K562 (cell line): Measurements from ENCODE around the gene FAM53B. TPM values are rescaled to one million over a fixed set of nuclear protein-coding genes. Genes with fewer than 3 reads are reported as not detected.

Experiments
- ATAC-seq: fragments of 200-7000 bp; cut with Tn5 transposase; 3 replicates; pipeline ENCODE4 v1.9.1; 2020; ENCODE audit warnings: moderate library complexity
- BruUV-seq: library from RNA; stranded (reverse); fragments of 400-500 nt; replicated peaks from 2 replicates; lab custom pipeline; 2021; lab: Mats Ljungman, UMichigan
- CTCF ChIA-PET: fragments of 300-600 bp; formaldehyde crosslinking; extraction: SDS; loops from one replicate; lab custom pipeline; 2021; ENCODE audit warnings: low intra/inter-chr PET ratio; lab: Yijun Ruan, JAX
- POLR2A ChIA-PET: fragments of 300-600, 350-650 bp; sonication (Branson Sonifier 250); formaldehyde crosslinking; extraction: SDS; loops from one replicate; lab custom pipeline; 2021; ENCODE audit warnings: antibody characterized with exemption, inconsistent platforms; lab: Yijun Ruan, JAX
- DNase-seq, 4 experiments: peaks; one replicate each; pipeline versions ENCODE4 v3.0.0 to v3.0.0-alpha.2; 2011 to 2018; ENCODE audit warnings: low spot score in 3 of 4, mixed read lengths in 3 of 4; ENCODE audit errors: extremely low read depth in 1 of 4
- FAIRE-seq: peaks from 2 replicates; lab custom pipeline; 2011; peaks lifted over from hg19 to GRCh38; lab: Jason Lieb, UNC
- H2AFZ ChIP-seq: 2 replicates; pipeline ENCODE4 v1.6.0; 2011; ENCODE audit warnings: low read depth, low read length, control low read depth, inconsistent platforms
- H3K27ac ChIP-seq: fragments of 200-600 bp; 3 replicates; pipeline ENCODE4 v1.8.0; 2011; ENCODE audit warnings: low read depth, mild to moderate bottlenecking, control low read depth, inconsistent platforms, low read length, moderate library complexity, mixed read lengths; ENCODE audit errors: extremely low read depth
- H3K27me3 ChIP-seq, 2 experiments: fragments of 300-600 bp in 1 of 2; 2 replicates in 1 of 2; 3 replicates in 1 of 2; pipeline versions ENCODE4 v1.6.0 to v1.8.0; 2011; ENCODE audit warnings: inconsistent platforms in 2 of 2, low read length in 2 of 2, mild to moderate bottlenecking in 1 of 2, mixed read lengths in 1 of 2, moderate library complexity in 1 of 2; ENCODE audit not compliant: control insufficient read depth in 2 of 2, insufficient read depth in 2 of 2
- H3K36me3 ChIP-seq: fragments of 300-600 bp; 3 replicates; pipeline ENCODE4 v1.8.0; 2011; ENCODE audit warnings: mild to moderate bottlenecking, low read length, inconsistent platforms; ENCODE audit not compliant: control insufficient read depth, insufficient read depth
- H3K4me1 ChIP-seq, 2 experiments: fragments of 200-600 bp in 1 of 2; replicated peaks in 1 of 2; 2 replicates in 1 of 2; 3 replicates in 1 of 2; pipeline versions ENCODE4 v1.5.1 to v1.8.0; 2011; ENCODE audit warnings: inconsistent platforms in 2 of 2, low read length in 2 of 2, mild to moderate bottlenecking in 1 of 2, mixed read lengths in 1 of 2, moderate library complexity in 1 of 2; ENCODE audit not compliant: control insufficient read depth in 2 of 2, insufficient read depth in 2 of 2
- H3K4me2 ChIP-seq: 2 replicates; pipeline ENCODE4 v1.6.1; 2011; ENCODE audit warnings: low read length, control low read depth, inconsistent platforms, mixed read lengths; ENCODE audit not compliant: insufficient read depth
- H3K4me3 ChIP-seq: fragments of 200-600 bp; sonication (generic), shearing (Covaris generic); 2 replicates; pipeline ENCODE4 v1.5.1; 2016; ENCODE audit warnings: control low read depth, inconsistent platforms
- H3K79me2 ChIP-seq: fragments of 200-600 bp; 3 replicates; pipeline ENCODE4 v1.8.0; 2011; ENCODE audit warnings: low read length, inconsistent platforms; ENCODE audit not compliant: control insufficient read depth, insufficient read depth
- H3K9ac ChIP-seq, 2 experiments: 2 replicates each; pipeline versions ENCODE4 v1.6.0 to v1.6.1; 2011; ENCODE audit warnings: low read depth in 2 of 2, low read length in 2 of 2, control low read depth in 1 of 2, inconsistent platforms in 1 of 2, mild to moderate bottlenecking in 1 of 2, mixed read lengths in 1 of 2; ENCODE audit not compliant: insufficient read depth in 1 of 2
- H3K9me1 ChIP-seq: one replicate; pipeline ENCODE4 v1.6.0; 2011; ENCODE audit warnings: inconsistent platforms, mild to moderate bottlenecking, low read length, moderate library complexity; ENCODE audit not compliant: control insufficient read depth, insufficient read depth
- H3K9me3 ChIP-seq: replicated peaks from 2 replicates; pipeline ENCODE4 v1.5.1; 2011; ENCODE audit warnings: low read depth, low read length, inconsistent platforms; ENCODE audit not compliant: control insufficient read depth, insufficient read depth
- H4K20me1 ChIP-seq: replicated peaks from 2 replicates; pipeline ENCODE4 v1.6.1; 2011; ENCODE audit warnings: low read length, inconsistent platforms, mixed read lengths; ENCODE audit not compliant: control insufficient read depth, insufficient read depth
- ELF4 ChIP-seq: fragments of 450-650 bp; formaldehyde crosslinking; IDR thresholded peaks from 2 replicates; pipeline ENCODE4 v1.4.0; 2022; ENCODE audit warnings: missing genetic modification characterization
- L3MBTL2 ChIP-seq: fragments of 450-650 bp; IDR thresholded peaks from 2 replicates; pipeline ENCODE4 v1.6.1; 2016; ENCODE audit warnings: mild to moderate bottlenecking, moderate library complexity
- PHB2 ChIP-seq: fragments of 450-650 bp; IDR thresholded peaks from 2 replicates; pipeline ENCODE4 v1.6.1; 2017; ENCODE audit warnings: low read depth
- PRPF4 ChIP-seq: fragments of 200-400 bp; formaldehyde crosslinking; IDR thresholded peaks from one replicate; pipeline ENCODE4 v1.6.1; 2017; ENCODE audit warnings: low read length, low read depth, mild to moderate bottlenecking; ENCODE audit not compliant: insufficient read depth, poor library complexity, severe bottlenecking
- RBM14 ChIP-seq: fragments of 200-400 bp; formaldehyde crosslinking; IDR thresholded peaks from 2 replicates; pipeline ENCODE4 v1.6.1; 2018; ENCODE audit warnings: low read depth, mild to moderate bottlenecking, low read length, moderate library complexity, borderline replicate concordance; ENCODE audit not compliant: insufficient read depth
- SIRT6 ChIP-seq: IDR thresholded peaks from one replicate; pipeline ENCODE4 v1.6.1; 2012; ENCODE audit warnings: low read depth, mild to moderate bottlenecking, control low read depth, inconsistent platforms, low read length, moderate library complexity
- ZBTB8A ChIP-seq: fragments of 450-650 bp; IDR thresholded peaks from 2 replicates; pipeline ENCODE4 v1.6.1; 2018; ENCODE audit warnings: mild to moderate bottlenecking, moderate library complexity; ENCODE audit not compliant: partially characterized antibody
- ZNF124 ChIP-seq: sonication (generic); formaldehyde crosslinking; IDR thresholded peaks from 2 replicates; pipeline ENCODE4 v1.8.1; 2022; ENCODE audit warnings: missing genetic modification reagents
- ZNF140 ChIP-seq: fragments of 250-450 bp; sonication (Bioruptor Pico); IDR thresholded peaks from 2 replicates; pipeline ENCODE4 v1.8.0; 2021; ENCODE audit warnings: moderate library complexity, mild to moderate bottlenecking, inconsistent platforms
- WGBS: fragments of 100-300 bp; shearing (Covaris generic); methylation state at CpG from one replicate; pipeline ENCODE4 v1.1.6; 2016; ENCODE audit warnings: low coverage, mixed read lengths; ENCODE audit not compliant: insufficient coverage; ENCODE audit errors: missing lambda C conversion rate; 5-methylcytosine and 5-hydroxymethylcytosine counted together
- in situ Hi-C: fragments of 300-500 bp; cut with MboI; formaldehyde crosslinking; loops from 4 replicates; pipeline ENCODE4 v1.15.0; 2018; ENCODE audit warnings: inconsistent platforms, mixed read lengths
- intact Hi-C: fragments of 100-400 bp; cut with micrococcal nuclease; formaldehyde crosslinking; loops from 2 replicates; pipeline ENCODE4 v1.14.2; 2022
- polyA plus RNA-seq, 8 experiments: library from polyadenylated mRNA; depleted of rRNA in 4 of 8; stranded (reverse) in 5 of 8; unstranded in 3 of 8; fragments of >200 nt; fragmentation: Nextera tagmentation in 2 of 8; fragmentation: Illumina TruSeq in 1 of 8; extraction: Ambion mirVana in 2 of 8; extraction: Trizol in 1 of 8; gene quantifications; 2 replicates each; pipeline versions ENCODE4 v1.2.1 to v1.2.3, GENCODE V29; 2011 to 2014; ENCODE audit warnings: inconsistent platforms in 1 of 8, missing spikeins in 1 of 8
- total RNA-seq, 7 experiments: library from RNA; depleted of rRNA in 6 of 7; stranded (reverse); fragments of >200 nt in 6 of 7; fragmentation: Illumina TruSeq in 2 of 7; extraction: Trizol in 2 of 7; gene quantifications; 2 replicates each; pipeline versions ENCODE4 v1.2.1 to v1.2.3, GENCODE V29; 2011 to 2021; ENCODE audit warnings: low replicate concordance in 1 of 7
- TF ChIP-seq, protein P1 (sequence below): fragments of 450-650 bp; formaldehyde crosslinking; IDR thresholded peaks from 2 replicates; pipeline ENCODE4 v1.4.0; 2022; ENCODE audit warnings: mild to moderate bottlenecking, moderate library complexity
- TF ChIP-seq, protein P2 (sequence below): fragments of 250-450 bp; sonication (Bioruptor Pico); IDR thresholded peaks from 2 replicates; pipeline ENCODE4 v1.5.1; 2021; ENCODE audit warnings: mild to moderate bottlenecking
- TF ChIP-seq, protein P3 (sequence below): sonication (generic); formaldehyde crosslinking; IDR thresholded peaks from 2 replicates; pipeline ENCODE4 v1.8.0; 2023; ENCODE audit warnings: missing genetic modification reagents, mild to moderate bottlenecking, borderline replicate concordance

Gene FAM53B
- total and polyA plus RNA-seq, 9 of the 15 experiments (the other 6 are each of a cell fraction or from before 2014, with no cell fraction given): 0.03 to 16.5 (median 5.0) TPM

DNA sequence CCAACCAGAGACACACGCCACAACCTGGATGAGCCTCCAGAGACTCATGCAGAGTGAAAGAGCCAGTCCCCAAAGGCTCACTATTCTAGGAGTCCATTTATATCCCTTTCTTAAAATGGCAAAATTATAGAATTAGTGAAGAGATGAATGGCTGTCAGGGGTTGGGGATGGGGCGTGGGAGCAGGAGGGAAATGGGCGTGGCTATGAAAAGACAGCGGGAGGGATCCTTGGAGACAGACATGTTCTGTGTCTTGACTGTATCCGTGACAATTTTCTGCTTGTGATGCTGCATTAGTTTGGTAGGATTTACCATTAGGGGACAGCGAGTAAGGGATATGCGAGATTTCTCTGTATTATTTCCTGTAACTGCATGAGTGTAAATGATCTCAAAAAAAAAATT lies 33.0 kb downstream of the FAM53B start:
- 79% methylated on average over 4 of the region's 7 CpGs for WGBS
- no peak overlapping the region for H3K4me2 ChIP-seq
- no peak for ATAC-seq

More for the DNA sequence above, 33.0 kb downstream of the FAM53B start:
- peaks cover 3% of the 10 kb centered on the region for H3K9me1 ChIP-seq
- no peaks in the 10 kb centered on the region for H3K9me3 ChIP-seq
- no peaks in the 10 kb centered on the region; the same call in 1 of the 2 replicates for H4K20me1 ChIP-seq
- no peaks in the 10 kb centered on the region for H3K27me3 ChIP-seq
- FAIRE-seq (no peak), DNase-seq (peak in 2 of 4 experiments; percentile 51 to 55)
- CTCF ChIA-PET: no interaction called here
- no peak overlapping the region for H2AFZ ChIP-seq
- no peak for TF ChIP-seq SIRT6
- TF ChIP-seq, protein P1, sequence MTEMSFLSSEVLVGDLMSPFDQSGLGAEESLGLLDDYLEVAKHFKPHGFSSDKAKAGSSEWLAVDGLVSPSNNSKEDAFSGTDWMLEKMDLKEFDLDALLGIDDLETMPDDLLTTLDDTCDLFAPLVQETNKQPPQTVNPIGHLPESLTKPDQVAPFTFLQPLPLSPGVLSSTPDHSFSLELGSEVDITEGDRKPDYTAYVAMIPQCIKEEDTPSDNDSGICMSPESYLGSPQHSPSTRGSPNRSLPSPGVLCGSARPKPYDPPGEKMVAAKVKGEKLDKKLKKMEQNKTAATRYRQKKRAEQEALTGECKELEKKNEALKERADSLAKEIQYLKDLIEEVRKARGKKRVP: no peak
- no peak for TF ChIP-seq RBM14
- TF ChIP-seq, protein P2, sequence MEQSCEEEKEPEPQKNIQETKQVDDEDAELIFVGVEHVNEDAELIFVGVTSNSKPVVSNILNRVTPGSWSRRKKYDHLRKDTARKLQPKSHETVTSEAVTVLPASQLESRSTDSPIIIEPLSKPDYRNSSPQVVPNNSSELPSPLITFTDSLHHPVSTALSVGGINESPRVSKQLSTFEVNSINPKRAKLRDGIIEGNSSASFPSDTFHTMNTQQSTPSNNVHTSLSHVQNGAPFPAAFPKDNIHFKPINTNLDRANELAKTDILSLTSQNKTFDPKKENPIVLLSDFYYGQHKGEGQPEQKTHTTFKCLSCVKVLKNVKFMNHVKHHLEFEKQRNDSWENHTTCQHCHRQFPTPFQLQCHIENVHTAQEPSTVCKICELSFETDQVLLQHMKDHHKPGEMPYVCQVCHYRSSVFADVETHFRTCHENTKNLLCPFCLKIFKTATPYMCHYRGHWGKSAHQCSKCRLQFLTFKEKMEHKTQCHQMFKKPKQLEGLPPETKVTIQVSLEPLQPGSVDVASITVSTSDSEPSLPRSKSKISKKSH (CRISPR knock-in tag): no peak
- no peak for TF ChIP-seq L3MBTL2
- TF ChIP-seq PRPF4: no peak
- TF ChIP-seq ZNF124: no peak
- TF ChIP-seq, protein P3, sequence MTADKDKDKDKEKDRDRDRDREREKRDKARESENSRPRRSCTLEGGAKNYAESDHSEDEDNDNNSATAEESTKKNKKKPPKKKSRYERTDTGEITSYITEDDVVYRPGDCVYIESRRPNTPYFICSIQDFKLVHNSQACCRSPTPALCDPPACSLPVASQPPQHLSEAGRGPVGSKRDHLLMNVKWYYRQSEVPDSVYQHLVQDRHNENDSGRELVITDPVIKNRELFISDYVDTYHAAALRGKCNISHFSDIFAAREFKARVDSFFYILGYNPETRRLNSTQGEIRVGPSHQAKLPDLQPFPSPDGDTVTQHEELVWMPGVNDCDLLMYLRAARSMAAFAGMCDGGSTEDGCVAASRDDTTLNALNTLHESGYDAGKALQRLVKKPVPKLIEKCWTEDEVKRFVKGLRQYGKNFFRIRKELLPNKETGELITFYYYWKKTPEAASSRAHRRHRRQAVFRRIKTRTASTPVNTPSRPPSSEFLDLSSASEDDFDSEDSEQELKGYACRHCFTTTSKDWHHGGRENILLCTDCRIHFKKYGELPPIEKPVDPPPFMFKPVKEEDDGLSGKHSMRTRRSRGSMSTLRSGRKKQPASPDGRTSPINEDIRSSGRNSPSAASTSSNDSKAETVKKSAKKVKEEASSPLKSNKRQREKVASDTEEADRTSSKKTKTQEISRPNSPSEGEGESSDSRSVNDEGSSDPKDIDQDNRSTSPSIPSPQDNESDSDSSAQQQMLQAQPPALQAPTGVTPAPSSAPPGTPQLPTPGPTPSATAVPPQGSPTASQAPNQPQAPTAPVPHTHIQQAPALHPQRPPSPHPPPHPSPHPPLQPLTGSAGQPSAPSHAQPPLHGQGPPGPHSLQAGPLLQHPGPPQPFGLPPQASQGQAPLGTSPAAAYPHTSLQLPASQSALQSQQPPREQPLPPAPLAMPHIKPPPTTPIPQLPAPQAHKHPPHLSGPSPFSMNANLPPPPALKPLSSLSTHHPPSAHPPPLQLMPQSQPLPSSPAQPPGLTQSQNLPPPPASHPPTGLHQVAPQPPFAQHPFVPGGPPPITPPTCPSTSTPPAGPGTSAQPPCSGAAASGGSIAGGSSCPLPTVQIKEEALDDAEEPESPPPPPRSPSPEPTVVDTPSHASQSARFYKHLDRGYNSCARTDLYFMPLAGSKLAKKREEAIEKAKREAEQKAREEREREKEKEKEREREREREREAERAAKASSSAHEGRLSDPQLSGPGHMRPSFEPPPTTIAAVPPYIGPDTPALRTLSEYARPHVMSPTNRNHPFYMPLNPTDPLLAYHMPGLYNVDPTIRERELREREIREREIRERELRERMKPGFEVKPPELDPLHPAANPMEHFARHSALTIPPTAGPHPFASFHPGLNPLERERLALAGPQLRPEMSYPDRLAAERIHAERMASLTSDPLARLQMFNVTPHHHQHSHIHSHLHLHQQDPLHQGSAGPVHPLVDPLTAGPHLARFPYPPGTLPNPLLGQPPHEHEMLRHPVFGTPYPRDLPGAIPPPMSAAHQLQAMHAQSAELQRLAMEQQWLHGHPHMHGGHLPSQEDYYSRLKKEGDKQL: no peak
- no peak for TF ChIP-seq ZBTB8A
- no peak for TF ChIP-seq PHB2
- TF ChIP-seq ELF4: no peak
- no peak for TF ChIP-seq ZNF140 (CRISPR knock-in tag)
- no peak overlapping the region for H3K4me3 ChIP-seq
- H3K27ac ChIP-seq: no peak overlapping the region
- in situ Hi-C loops: no loop called here
- H3K4me1 ChIP-seq: peaks cover 7 to 20% of the 10 kb centered on the region in 2 experiments; a peak in 4 of 5 replicates
- peaks cover 13% of the 10 kb centered on the region; the same call in 1 of the 3 replicates for H3K36me3 ChIP-seq
- no TSS peak for BruUV-seq
- intact Hi-C loops: no loop called here
- no peak overlapping the region for H3K9ac ChIP-seq
- H3K79me2 ChIP-seq: peaks cover 35% of the 10 kb centered on the region
- POLR2A ChIA-PET: interaction anchor here (0.8 kb wide), 1 partner anchor 10 kb away, joined by 4 read pairs; no protein-coding TSS in a partner anchor
